ENCODE results near the gene PPT2.
"Not testable (repeated sequence)": the region's sequence is repeated elsewhere in the genome, so short reads cannot be mapped to it uniquely, and the experiment has no call there.

PPT2 gene

GRCh38 chr6:32184084-32184640, 30.2 kb downstream of the PPT2 start, which contains the start of gene AGER:
TSS of gene AGER (minus strand) at chr6:32184253. CDS start at chr6:32184222, 31 bp downstream.
- H3K4me3 ChIP-seq (ENCODE audit: low read depth, low read length), result no peak within 1 kb of the TSS
- TF ChIP-seq, protein P1, sequence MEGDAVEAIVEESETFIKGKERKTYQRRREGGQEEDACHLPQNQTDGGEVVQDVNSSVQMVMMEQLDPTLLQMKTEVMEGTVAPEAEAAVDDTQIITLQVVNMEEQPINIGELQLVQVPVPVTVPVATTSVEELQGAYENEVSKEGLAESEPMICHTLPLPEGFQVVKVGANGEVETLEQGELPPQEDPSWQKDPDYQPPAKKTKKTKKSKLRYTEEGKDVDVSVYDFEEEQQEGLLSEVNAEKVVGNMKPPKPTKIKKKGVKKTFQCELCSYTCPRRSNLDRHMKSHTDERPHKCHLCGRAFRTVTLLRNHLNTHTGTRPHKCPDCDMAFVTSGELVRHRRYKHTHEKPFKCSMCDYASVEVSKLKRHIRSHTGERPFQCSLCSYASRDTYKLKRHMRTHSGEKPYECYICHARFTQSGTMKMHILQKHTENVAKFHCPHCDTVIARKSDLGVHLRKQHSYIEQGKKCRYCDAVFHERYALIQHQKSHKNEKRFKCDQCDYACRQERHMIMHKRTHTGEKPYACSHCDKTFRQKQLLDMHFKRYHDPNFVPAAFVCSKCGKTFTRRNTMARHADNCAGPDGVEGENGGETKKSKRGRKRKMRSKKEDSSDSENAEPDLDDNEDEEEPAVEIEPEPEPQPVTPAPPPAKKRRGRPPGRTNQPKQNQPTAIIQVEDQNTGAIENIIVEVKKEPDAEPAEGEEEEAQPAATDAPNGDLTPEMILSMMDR (IDR thresholded peaks at IDR 0.05; ENCODE audit: low read depth, low read length, missing control alignments), result no peak
- no peak for DNase-seq (ENCODE audit: low read depth)

GRCh38 chr6:32185681-32186131, 31.8 kb downstream of the PPT2 start:
- not testable (repeated sequence) for DNase-seq (ENCODE audit: low read depth); H3K4me3 ChIP-seq (ENCODE audit: low read depth, low read length)

- not testable (repeated sequence) for DNase-seq (ENCODE audit: low read depth); H3K4me3 ChIP-seq (ENCODE audit: low read depth, low read length)
Observed at GRCh38 chr6:32186151-32186840, 32.4 kb downstream of the PPT2 start.

DNA sequence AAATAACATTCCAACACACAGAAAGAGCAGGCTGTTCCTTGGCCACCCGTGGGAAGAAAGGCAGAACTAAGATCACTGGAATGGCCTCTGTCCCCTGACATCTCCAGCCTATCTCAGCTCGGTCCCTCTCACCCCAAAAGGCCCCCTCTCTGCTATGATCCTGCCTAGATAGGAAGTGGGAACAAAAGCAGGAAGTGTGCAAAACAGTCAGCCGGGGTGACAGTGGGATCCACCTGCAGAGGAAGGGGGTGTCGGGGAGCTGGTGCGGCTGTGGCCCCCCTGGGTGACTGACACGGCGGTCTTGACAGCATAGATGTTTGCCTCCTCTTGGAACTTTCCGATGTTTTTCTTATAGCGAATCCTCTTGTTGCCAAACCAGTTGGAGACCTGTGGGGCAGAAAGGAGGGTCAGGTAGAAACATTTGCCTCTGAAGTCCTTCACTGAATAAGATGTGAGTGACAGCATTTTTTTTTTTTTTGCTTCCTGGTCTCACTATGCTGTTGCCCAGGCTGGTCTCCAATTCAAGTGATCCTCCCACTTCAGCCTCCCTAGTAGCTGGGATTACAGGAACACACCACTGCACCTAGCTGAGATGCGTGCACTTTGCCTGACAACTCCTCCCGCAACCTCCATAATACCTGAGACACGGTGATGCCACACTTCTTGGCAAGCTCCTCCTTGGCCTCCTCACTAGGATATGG, 33.2 kb downstream of the PPT2 start:
- H3K4me3 ChIP-seq (ENCODE audit: low read depth, low read length), result no peak overlapping the region
- no peak for DNase-seq (ENCODE audit: low read depth)
- TF ChIP-seq, protein P1 (IDR thresholded peaks at IDR 0.05; ENCODE audit: low read depth, low read length, missing control alignments), result no peak

GRCh38 chr6:32187725-32188380, 33.9 kb downstream of the PPT2 start:
- DNase-seq (ENCODE audit: low read depth); H3K4me3 ChIP-seq (ENCODE audit: low read depth, low read length): not testable (repeated sequence)

- DNase-seq (ENCODE audit: low read depth), result no peak
- TF ChIP-seq, protein P1 (IDR thresholded peaks at IDR 0.05; ENCODE audit: low read depth, low read length, missing control alignments), result no peak
- peak overlapping the region; percentile 97 for H3K4me3 ChIP-seq (ENCODE audit: low read depth, low read length)
Observed at GRCh38 chr6:32188381-32189068, 34.6 kb downstream of the PPT2 start.

GRCh38 chr6:32189069-32189741, 35.3 kb downstream of the PPT2 start:
- TF ChIP-seq, protein P1 (IDR thresholded peaks at IDR 0.05; ENCODE audit: low read depth, low read length, missing control alignments), result no peak
- DNase-seq (ENCODE audit: low read depth), result no peak
- H3K4me3 ChIP-seq (ENCODE audit: low read depth, low read length), result peak overlapping the region; percentile 97

DNA sequence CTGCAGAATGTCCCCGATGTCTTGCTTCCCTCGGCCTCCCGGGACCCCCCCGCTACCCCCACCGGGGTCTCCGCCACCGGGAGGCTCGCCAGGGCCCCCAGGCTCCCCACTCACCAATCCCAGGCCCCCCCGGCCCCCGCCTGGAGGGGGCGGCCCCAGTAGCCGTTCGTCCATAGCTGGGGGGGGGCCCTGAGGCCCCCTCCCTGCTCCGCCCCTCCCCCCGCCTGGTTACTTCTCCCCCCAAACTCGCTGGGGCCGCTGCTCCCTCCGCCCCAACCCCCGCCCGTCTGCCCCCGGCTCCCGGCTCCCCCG, 35.8 kb downstream of the PPT2 start:
- DNase-seq (ENCODE audit: low read depth), result no peak
- TF ChIP-seq, protein P1 (IDR thresholded peaks at IDR 0.05; ENCODE audit: low read depth, low read length, missing control alignments), result no peak
- H3K4me3 ChIP-seq (ENCODE audit: low read depth, low read length), result peak overlapping the region; percentile 97

Measured in GM12864 (cell line).